BLaER1 treated with 17β-estradiol and CSF1 and Interleukin-3, amounts not matched to agents 10 nM and 100 nM (cell line): ENCODE results near the gene ACTR5.

ENCODE experiments used
- H3K27ac ChIP-seq, 11 experiments: shearing (Covaris generic); formaldehyde crosslinking; 2 replicates each; pipeline ENCODE4 v1.8.1; 2022
- H3K27me3 ChIP-seq, 11 experiments: shearing (Covaris generic); formaldehyde crosslinking; 2 replicates each; pipeline ENCODE4 v1.8.1; 2022
- H3K36me3 ChIP-seq, 11 experiments: shearing (Covaris generic); formaldehyde crosslinking; 2 replicates each; pipeline ENCODE4 v1.8.1; 2022
- H3K4me1 ChIP-seq, 10 experiments: shearing (Covaris generic); formaldehyde crosslinking; 2 replicates each; pipeline ENCODE4 v1.8.1; 2022
- H3K4me2 ChIP-seq, 11 experiments: shearing (Covaris generic); formaldehyde crosslinking; 2 replicates each; pipeline ENCODE4 v1.8.1; 2022
- H3K4me3 ChIP-seq, 10 experiments: shearing (Covaris generic); formaldehyde crosslinking; 2 replicates each; pipeline ENCODE4 v1.8.1; 2022
- H3K9ac ChIP-seq, 11 experiments: shearing (Covaris generic); formaldehyde crosslinking; 2 replicates each; pipeline ENCODE4 v1.8.1; 2022
- H3K9me3 ChIP-seq, 11 experiments: shearing (Covaris generic); formaldehyde crosslinking; replicated peaks in 1 of 11; 2 replicates each; pipeline ENCODE4 v1.8.1; 2022
- H4K20me1 ChIP-seq, 11 experiments: shearing (Covaris generic); formaldehyde crosslinking; 2 replicates each; pipeline ENCODE4 v1.8.1; 2022
- Cebpa-rat ChIP-seq, 11 experiments: shearing (Covaris generic); IDR thresholded peaks; 2 replicates each; pipeline ENCODE4 v1.8.1; 2022

Gene ACTR5

DNA sequence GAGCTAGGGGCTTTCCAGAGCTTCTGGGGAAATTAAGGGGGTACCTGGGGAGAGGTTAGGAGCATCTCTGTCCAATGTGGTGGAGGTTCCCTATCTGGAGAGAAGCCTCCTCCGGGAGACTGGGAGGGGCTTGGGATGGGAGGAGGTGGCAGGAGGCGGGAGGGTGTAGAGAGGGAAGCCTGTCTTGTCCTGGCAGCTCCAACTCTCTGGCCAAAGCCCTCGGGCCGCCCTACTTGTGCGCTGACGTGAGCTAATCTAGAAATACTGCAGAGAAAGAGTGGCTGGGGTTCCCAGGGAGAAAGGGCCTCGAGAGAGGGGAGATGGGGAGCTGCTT, 25.6 kb upstream of the ACTR5 start:
- Histone ChIP-seq H3K4me3 (peak overlapping the region in 8 of 10 experiments; percentile 33 to 50 (median 40); a peak in 9 of 20 replicates), H3K4me2 (peak overlapping the region; percentile 69 to 99 (median 80)), H3K9me3 (peaks cover 4 to 7% (median 6%) of the 10 kb centered on the region in 11 experiments; a peak in 18 of 22 replicates), H3K27ac (no peak overlapping the region), H3K9ac (no peak overlapping the region), H4K20me1 (peaks cover 0 to 82% (median 50%) of the 10 kb centered on the region in 11 experiments; a peak in 19 of 22 replicates), H3K27me3 (peaks cover 86 to 100% (median 95%) of the 10 kb centered on the region in 11 experiments), H3K36me3 (no peaks in the 10 kb centered on the region), H3K4me1 (peaks cover 39 to 63% (median 53%) of the 10 kb centered on the region in 10 experiments)
- TF ChIP-seq Cebpa-rat (IDR thresholded peaks at IDR 0.05): no peak

DNA sequence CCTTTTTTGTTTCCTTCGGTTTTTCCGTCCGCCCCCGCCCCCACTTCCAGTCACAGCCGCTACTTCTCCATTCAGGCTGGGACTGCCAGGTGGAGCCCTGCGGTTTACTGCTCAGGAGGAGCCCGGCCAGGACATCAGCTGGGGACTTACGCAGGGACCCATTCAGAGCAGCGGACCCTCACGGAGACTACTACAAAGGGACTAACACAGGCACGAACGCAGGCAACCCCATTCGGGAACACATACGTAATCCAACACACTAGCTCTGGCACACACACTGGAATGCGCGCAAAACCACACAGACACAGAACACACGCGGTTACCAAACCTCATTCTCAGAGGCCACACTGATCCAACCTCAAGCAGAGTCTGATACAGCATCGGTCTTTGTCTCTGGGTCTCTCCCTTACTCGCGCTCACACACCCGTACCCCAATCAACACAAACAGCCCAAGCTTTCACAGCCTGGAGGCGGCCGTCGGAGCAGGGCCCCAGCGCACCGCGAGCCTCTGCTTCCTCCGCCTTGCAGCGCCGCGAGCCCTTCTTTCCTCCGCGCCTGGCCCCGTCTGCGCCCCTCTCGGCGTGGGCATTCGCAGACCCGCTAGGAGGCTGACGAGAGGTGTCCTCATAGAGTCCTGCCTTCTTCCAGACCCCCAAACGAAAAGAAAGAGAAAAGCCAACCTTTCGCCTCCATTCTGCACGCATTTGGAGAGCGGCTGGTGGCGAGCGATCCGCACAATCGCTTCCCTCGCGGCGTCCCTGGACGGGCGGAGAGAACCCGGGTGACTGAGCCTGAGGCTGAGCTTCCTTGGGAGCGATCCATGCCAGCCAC, 25.0 kb upstream of the ACTR5 start:
- Histone ChIP-seq H3K4me1 (peaks cover 39 to 69% (median 58%) of the 10 kb centered on the region in 10 experiments), H3K27ac (no peak overlapping the region), H3K9ac (peak overlapping the region in 1 of 11 experiments; percentile 10; a peak in 2 of 22 replicates), H3K27me3 (peaks cover 91 to 100% (median 98%) of the 10 kb centered on the region in 11 experiments), H3K9me3 (peaks cover 9 to 12% (median 11%) of the 10 kb centered on the region in 11 experiments; a peak in 18 of 22 replicates), H4K20me1 (peaks cover 0 to 86% (median 55%) of the 10 kb centered on the region in 11 experiments; a peak in 19 of 22 replicates), H3K4me2 (peak overlapping the region; percentile 69 to 99 (median 80)), H3K36me3 (no peaks in the 10 kb centered on the region), H3K4me3 (peak overlapping the region; percentile 33 to 52 (median 46); a peak in 19 of 20 replicates)
- TF ChIP-seq Cebpa-rat (IDR thresholded peaks at IDR 0.05): no peak

DNA sequence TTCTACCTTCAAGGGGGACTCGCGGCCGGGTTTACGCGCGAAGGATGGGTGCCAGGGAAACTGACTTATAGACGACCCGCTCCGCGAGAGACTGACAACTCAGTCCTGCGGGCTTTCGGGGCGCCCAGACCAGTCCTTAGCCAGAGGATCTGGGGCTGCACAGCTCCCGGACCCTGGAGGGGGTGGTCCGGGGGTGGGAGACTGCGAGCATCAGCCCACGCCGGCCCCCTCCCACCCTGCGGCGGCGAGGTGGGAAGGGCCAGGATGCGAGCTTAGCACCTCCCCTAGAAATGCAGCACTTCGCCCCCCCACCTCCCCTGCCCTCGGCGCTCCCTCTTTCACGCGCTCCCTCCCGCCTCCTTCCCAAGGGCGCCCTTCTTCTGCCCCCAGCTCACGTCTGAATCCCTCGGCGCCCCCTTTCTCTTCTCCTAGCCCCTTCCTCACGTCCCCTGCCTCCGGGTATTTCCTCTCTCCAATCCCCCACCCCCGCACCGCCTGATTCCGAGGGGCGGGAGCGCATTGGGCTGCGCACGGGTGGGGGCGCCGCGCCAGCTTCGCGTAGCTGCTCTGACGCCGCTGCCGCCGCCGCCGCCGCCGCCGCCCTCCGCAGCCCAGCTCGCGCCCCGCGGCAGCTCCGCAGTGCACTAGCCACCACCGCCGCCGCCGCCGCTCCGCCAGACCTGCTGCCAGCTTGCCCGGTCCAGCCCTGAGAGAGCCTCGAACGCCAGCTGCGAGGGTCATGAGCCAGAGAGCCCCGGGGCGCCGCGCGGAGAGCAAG, 24.2 kb upstream of the ACTR5 start, which contains the start of gene SLC32A1:
SLC32A1 (plus strand) TSS at position 639 of the 778 bp plus-strand sequence. CDS start 239 bp downstream, outside the sequence.
- H3K4me3 ChIP-seq: peak within 1 kb of the TSS; percentile 33 to 52 (median 46)
- peak within 1 kb of the TSS in 2 of 11 experiments; percentile 10 to 25; a peak in 3 of 22 replicates for H3K9ac ChIP-seq
- H4K20me1 ChIP-seq: peaks cover 0 to 90% (median 61%) of the 10 kb centered on the region in 11 experiments; a peak in 19 of 22 replicates
- no peak for TF ChIP-seq Cebpa-rat (IDR thresholded peaks at IDR 0.05)
- peaks cover 10 to 13% (median 12%) of the 10 kb centered on the region in 11 experiments; a peak in 18 of 22 replicates for H3K9me3 ChIP-seq
- no peak within 1 kb of the TSS for H3K27ac ChIP-seq
- H3K4me1 ChIP-seq: peaks cover 42 to 77% (median 65%) of the 10 kb centered on the region in 10 experiments
- H3K4me2 ChIP-seq: peak within 1 kb of the TSS; percentile 69 to 99 (median 80)
- peaks cover 100% of the 10 kb centered on the region in 11 experiments for H3K27me3 ChIP-seq
- H3K36me3 ChIP-seq: no peaks in the 10 kb centered on the region

DNA sequence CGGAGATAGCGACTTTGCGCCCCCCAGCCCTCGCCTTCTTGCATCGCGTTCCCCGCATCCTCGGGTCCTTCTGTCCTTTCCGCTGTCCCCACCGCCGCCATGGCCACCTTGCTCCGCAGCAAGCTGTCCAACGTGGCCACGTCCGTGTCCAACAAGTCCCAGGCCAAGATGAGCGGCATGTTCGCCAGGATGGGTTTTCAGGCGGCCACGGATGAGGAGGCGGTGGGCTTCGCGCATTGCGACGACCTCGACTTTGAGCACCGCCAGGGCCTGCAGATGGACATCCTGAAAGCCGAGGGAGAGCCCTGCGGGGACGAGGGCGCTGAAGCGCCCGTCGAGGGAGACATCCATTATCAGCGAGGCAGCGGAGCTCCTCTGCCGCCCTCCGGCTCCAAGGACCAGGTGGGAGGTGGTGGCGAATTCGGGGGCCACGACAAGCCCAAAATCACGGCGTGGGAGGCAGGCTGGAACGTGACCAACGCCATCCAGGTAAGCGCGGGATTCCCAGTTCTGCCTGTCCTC, 23.6 kb upstream of the ACTR5 start:
- Histone ChIP-seq H4K20me1 (peaks cover 0 to 96% (median 66%) of the 10 kb centered on the region in 11 experiments; a peak in 19 of 22 replicates), H3K27me3 (peaks cover 100% of the 10 kb centered on the region in 11 experiments), H3K4me1 (peaks cover 47 to 84% (median 72%) of the 10 kb centered on the region in 10 experiments), H3K4me2 (peak overlapping the region; percentile 69 to 99 (median 80)), H3K36me3 (no peaks in the 10 kb centered on the region), H3K4me3 (peak overlapping the region; percentile 33 to 52 (median 46); a peak in 17 of 20 replicates), H3K9ac (no peak overlapping the region), H3K27ac (no peak overlapping the region), H3K9me3 (peaks cover 10 to 13% (median 12%) of the 10 kb centered on the region in 11 experiments; a peak in 18 of 22 replicates)
- TF ChIP-seq Cebpa-rat (IDR thresholded peaks at IDR 0.05): no peak

DNA sequence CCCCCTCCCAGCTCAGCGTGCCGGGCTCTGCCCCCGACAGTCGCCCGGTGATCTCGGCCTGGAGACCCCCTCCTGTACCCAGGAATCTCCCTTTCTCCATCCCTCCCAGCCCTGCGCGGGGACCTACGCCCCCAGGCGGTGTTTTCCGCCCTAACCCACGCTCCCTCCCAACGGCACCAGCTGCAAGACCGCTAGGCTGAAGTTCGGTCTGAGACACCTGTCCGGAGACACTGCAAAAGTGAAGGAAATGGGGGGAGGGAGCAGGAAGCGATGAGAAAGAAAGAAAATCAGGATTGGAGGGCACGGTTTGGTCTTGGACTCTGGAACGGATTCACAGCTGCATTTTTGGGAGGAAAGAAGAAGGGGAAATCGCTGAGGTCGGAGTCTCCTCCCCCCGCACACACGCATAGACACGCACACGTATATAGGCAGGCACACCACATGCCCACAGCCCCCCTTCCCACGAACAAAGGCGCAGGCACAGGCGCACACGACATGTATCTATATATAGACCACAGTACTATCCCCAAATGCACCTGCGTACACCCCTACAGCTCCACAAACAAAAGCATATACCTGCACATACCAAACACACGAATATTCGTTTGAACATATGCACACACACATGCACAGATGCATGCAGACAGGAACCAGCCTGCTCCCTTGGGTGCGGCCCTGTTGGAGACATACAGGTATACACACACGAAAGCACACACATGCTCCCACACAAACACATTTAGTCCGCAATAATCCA, 22.9 kb upstream of the ACTR5 start:
- peak overlapping the region; percentile 52 to 99 (median 76) for H3K4me2 ChIP-seq
- peaks cover 0 to 96% (median 72%) of the 10 kb centered on the region in 11 experiments; a peak in 19 of 22 replicates for H4K20me1 ChIP-seq
- peaks cover 10 to 13% (median 12%) of the 10 kb centered on the region in 11 experiments; a peak in 18 of 22 replicates for H3K9me3 ChIP-seq
- H3K27me3 ChIP-seq: peaks cover 100% of the 10 kb centered on the region in 11 experiments
- no peak for TF ChIP-seq Cebpa-rat (IDR thresholded peaks at IDR 0.05)
- H3K27ac ChIP-seq: no peak overlapping the region
- H3K9ac ChIP-seq: no peak overlapping the region
- peaks cover 48 to 85% (median 78%) of the 10 kb centered on the region in 10 experiments for H3K4me1 ChIP-seq
- peak overlapping the region in 8 of 10 experiments; percentile 18 to 52 (median 46); a peak in 15 of 20 replicates for H3K4me3 ChIP-seq
- H3K36me3 ChIP-seq: no peaks in the 10 kb centered on the region

DNA sequence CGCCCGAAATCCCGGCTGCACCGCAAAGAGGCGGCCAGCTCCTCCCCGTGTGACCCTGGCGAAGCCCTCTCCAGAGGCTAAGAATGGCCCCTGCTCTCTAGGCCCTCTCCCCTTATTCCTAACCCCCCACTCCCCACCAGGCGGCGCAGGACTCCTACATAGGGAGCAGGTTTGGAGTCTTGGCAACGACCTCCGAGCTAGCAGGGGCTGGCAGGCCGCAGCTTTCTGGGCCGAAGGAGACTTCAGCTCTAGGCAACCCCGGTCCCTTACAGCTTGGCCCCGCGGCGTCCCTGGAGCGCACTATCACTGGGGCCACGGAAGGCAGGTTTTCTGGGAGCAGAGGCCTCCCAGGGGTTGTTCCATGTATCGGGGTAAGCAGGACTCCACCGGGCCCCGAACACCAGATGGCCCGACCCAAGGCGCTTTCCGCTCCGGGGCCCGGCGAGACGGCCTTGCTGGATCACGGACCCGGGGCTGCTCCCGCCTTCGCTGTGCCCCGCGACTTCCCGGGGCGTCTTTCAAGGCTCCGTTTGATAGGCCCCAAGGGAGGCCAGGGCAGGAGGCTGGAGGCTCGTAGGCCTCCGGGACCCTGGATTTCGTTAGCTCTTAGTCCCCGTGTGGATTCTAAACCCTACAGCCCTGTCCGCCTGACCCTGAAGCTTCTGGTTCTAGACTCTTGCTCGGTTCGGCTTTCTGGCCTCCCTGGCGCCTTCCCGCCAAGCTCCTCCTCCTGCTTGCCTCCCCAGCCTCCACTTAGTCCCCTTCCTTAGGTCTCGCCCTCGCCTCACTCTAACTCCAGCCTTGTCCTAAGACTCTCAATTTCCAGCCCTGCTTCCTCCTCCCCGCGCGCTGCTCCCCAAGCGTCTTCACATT, 22.1 kb upstream of the ACTR5 start:
- Histone ChIP-seq H3K4me1 (peaks cover 56 to 93% (median 87%) of the 10 kb centered on the region in 10 experiments), H3K27me3 (peaks cover 100% of the 10 kb centered on the region in 11 experiments), H3K9me3 (peaks cover 10 to 13% (median 12%) of the 10 kb centered on the region in 11 experiments; a peak in 18 of 22 replicates), H3K27ac (no peak overlapping the region), H3K4me2 (peak overlapping the region in 10 of 11 experiments; percentile 44 to 99 (median 78); a peak in 19 of 22 replicates), H4K20me1 (peaks cover 0 to 97% (median 76%) of the 10 kb centered on the region in 11 experiments; a peak in 19 of 22 replicates), H3K36me3 (no peaks in the 10 kb centered on the region), H3K9ac (peak overlapping the region in 1 of 11 experiments; percentile 30; a peak in 2 of 22 replicates), H3K4me3 (peak overlapping the region in 6 of 10 experiments; percentile 5 to 52 (median 23); a peak in 8 of 20 replicates)
- TF ChIP-seq Cebpa-rat (IDR thresholded peaks at IDR 0.05): no peak
